ENCODE data around the gene RERE.

RERE gene

GRCh38 chr1:8663090-8663802 lies 154.2 kb downstream of the RERE start:
- no peak for DNase-seq

DNA sequence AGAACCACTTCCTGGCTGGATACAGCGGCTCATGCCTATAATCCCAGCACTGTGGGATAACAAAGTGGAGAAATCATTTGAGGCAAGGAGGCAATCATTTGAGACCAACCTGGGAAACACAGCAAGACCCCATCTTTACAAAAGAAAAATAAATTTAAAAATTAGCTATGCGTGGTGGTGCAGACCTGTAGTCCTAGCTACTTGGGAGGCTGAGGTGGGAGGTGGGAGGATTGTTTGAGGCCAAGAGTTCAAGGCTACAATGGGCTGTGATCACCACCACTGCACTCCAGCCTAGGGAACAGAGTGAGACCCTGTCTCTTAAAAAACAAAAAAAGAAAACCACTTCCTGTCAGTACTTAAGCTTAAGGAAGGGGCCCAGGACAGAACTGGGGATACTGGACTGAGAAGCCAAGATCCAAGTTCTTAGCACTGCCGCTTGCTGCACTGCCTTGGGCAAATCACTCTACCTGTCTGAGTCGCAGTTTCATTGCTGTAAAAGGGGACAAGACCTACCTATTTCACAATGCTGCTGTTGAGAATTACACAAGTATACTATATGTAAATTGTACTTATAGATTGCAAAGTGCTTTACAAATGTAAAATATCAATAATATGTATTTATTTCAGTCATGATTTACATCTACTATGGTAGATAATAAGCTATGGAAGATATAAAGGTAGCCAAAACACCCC lies 154.9 kb downstream of the RERE start:
- no peak for DNase-seq

- peak; percentile 95 for DNase-seq
Measured at GRCh38 chr1:8661185-8662110, 156.0 kb downstream of the RERE start.

DNA sequence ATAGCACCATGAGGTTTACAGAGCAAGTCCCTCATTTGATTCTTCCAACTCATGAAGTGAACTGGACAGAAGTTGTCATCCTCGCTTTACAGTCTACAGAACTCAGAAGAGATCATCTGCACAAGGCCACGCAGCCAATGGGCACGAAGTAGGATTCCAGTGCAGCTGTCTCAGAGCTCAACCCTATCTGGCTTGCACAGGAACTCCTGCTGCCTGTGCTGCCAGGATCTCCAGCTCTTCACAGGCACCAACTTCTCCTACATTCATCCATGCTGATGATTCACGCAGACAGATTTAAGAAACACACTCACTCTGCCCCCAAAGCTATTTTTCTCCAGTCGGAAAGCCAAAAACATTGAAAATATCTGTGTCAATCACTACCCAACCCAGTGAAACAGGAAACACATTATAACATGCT lies 157.0 kb downstream of the RERE start:
- DNase-seq = peak; percentile 94

- DNase-seq = no peak
Measured at GRCh38 chr1:8659593-8659992, 157.8 kb downstream of the RERE start.

DNA sequence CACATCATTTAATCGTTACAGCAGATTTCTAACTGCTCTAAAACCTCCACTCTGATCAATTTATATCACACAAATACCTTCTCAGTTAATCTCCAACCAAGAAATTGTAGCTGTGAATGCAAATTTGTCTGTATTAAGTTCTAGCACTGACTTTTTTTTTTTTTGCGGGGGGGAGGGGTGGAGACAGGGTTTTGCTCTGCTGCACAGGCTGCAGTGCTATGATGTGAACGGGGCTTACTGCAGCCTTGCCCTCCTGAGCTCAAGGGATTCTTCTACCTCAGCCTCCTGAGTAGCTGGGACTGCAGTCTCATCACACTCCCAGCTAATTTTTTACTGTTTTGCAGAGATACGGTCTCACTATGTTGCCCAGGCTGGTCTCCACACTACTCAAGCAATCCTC lies 163.6 kb downstream of the RERE start:
- no peak for DNase-seq

DNA sequence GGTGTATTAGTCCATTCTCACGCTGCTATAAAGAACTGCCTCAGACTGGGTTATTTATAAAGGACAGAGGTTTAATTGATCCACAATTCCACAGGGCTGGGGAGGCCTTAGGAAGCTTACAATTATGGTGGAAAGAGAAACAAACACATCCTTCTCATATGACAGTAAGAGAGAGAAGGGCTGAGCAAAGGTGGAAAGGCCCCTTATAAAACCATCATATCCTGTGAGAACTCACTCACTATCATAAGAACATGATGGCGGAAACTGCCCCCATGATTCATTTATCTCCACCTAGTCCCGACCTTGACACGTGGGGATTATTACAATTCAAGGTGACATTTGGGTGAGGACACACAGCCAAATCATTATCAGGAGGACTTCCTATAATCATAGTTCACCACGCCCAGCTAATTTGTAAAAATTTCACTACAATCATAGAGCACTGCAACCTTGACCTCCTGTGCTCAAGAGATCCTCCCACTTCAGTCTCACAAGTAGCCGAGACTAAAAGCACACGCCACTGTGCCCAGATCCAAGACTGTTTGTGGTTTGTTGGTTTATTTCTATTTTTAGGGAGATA lies 164.9 kb downstream of the RERE start:
- no peak for DNase-seq

DNA sequence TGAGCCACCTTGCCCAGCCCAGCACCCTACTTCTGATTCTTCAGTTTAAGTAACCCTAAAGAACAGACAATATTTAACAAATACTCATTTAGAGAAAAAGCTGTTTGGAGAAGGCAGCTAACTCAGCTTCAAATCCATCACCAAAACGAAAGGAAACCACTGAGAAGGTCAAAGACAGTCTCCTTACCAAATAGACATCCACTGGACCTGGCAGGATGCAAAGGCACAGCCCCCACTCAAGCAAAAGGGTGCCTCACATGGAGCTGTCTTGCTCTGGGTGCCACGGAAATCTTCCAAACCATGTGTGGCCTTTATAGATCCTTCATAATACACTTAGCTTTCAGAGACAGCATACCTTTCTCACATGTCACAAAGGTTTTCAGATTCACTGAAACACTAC lies 165.5 kb downstream of the RERE start:
- DNase-seq = no peak

- DNase-seq = no peak
Measured at GRCh38 chr1:8651236-8651890, 166.1 kb downstream of the RERE start.

DNA sequence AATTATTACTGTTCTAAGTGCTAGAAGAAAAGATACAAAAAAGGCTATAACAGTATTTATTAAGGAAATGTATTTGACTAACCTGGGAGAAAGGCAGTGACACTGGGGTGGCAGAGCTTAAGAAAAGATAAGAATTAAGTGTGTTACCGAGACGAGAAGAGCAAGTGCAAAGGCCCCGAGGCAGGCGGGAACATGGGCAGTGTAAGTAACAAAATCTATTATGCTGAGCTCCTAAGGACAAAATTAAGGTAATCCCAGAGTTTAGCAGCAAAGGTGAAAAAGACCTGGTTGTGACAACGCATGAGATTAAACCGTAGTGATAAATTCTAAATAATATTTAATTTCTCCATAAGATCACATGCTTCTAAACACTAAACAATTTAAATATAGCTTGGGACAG lies 167.6 kb downstream of the RERE start:
- no peak for DNase-seq

DNA sequence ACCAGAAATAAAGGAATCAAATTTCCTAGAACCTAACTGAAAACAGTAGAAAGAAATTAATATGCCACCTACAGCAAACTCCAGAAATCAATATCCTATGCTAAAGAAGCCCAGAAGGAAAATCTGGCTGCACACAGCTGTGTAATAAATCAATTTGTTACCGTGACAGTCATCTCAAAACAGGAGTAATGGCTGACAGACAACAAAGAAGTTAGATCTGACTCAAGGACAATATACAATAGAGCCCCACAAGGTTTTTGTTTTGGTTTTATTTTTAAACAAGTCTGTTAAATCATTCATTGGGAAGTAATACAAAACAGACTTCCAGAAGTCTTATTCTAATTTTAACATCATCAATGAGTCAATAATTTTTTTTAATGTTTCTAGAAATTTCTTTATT lies 168.4 kb downstream of the RERE start:
- DNase-seq = no peak

DNA sequence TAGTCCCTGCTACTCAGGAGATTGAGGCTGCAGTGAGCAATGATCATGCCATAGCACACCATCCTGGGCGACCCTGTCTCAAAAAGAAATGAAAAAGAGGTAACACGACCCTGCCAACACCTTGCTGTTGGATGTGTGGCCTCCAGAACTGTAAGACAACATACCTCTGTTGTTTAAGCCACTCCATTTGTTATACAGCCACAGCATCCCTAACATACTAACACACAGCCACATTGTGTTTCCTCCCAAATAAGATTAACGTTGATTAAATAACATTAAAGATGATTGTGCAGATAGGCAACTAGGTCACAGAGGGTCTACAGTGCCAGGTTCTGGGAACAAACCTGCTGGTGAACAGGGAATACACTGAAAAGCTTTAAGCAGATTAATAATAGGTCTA lies 170.4 kb downstream of the RERE start:
- DNase-seq = no peak

DNA sequence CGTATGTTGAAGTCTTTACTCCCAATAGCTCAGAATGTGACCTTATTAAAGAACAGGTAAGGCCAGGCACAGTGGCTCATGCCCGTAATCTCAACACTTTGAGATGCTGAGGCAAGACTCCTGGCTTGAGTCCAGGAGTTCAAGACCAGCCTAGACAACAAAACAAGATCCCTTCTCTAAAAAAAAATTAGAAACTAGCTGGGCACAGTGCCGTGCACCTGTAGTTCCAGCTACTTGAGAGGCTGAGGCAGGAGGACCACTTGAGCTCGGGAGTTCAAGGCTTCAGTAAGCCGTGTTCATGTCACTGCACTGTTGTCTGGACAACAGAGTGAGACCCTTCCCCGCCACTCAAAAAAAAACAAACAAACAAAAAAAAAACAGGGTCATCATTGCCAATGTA lies 171.3 kb downstream of the RERE start:
- DNase-seq = no peak

GRCh38 chr1:8643542-8644536 lies 173.6 kb downstream of the RERE start:
- DNase-seq = no peak

GRCh38 chr1:8642114-8642513 lies 175.3 kb downstream of the RERE start:
- DNase-seq = no peak

DNA sequence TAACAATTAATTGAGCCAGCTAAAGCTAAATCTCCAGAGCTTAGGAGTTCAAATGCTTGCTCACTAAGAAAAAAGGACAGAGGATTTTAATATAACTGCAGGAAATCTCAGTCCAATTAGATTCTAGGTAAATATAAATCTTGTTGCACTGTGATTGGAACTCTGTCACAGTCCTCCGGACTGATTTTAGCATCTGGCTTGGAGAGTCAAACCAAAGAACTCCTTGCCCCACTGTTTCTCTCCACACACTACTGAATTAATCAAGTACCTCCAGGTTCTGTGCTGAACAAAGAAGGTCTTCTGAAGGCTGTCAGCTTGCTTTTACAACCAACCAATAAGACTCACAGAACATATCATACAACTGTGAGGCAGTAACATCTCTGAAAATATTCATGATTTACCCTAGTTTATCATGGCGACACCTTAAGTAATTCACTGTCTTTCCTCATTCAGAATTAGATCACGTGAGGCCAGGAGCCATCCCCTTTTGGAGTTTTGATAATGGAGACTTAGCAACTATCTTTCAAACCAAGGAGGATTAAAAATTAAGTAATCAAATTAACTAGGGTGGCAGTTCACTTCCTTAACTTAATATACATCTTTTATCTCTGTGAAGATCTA lies 176.0 kb downstream of the RERE start:
- no peak for DNase-seq

- DNase-seq = no peak
Measured at GRCh38 chr1:8640950-8641349, 176.5 kb downstream of the RERE start.

DNA sequence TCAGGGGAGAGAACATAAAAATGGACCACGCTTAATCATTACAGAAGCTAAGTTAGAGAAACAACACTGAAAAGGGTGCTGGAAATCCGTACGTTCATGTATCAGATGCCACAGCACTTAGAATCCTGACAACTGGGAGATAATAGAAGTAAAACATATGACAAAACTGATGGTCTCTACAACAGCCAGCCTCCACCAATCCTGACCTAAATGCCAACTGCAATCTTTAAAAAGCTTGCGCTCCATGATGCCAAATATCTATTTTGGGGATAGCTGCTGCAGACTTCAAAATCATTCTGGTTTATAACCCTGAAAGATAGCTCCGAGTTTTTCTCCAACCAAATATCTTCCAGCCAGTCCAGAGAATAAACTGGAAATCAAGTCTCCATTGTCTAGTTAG lies 178.3 kb downstream of the RERE start:
- DNase-seq = no peak

GRCh38 chr1:8633741-8634501 lies 183.5 kb downstream of the RERE start:
- DNase-seq = no peak

DNA sequence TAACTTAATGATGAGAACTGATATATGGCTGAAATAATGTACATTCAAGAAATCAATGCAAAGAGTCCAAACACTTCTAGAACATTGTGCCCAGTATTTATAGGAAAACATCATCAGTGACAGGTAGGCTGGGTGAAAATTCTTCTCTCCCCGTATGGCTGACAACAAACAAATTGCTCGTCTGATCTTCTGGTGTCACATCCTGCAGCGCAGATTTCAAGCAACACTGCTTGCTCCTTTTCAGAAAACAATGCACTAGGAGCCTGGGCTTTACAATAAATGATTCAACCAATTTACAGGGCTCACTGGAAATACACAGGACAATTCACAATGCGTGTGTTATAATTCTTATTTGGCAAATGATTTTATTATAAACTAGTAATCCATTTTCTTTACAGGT lies 185.3 kb downstream of the RERE start:
- DNase-seq = no peak
